ENCODE data around the gene SLC36A1. TPM values are rescaled to one million over a fixed set of nuclear protein-coding genes. Genes with fewer than 3 reads are reported as not detected.

SLC36A1 gene
- total RNA-seq, 8 experiments from 2014 or later = 2.2 to 11.8 (median 6.2) TPM

DNA sequence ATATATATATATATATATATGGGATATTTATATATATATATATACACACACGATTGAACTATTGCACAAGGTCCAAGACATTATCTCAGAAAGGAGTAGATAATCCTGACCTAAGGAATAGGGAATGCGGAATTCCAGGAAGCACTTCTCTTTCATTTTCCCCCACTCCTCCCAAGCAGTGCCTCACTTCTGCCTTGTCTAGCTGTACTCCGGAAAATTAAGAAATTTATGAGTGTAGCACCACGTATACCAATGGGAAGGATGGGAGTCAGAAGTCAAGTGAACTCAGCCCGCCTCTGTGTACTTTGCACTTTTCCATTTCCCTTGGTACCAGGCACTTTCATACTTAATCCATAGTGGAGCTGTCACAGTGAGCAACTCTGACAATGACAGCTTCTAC is 10.9 kb downstream of the SLC36A1 start:
- WGBS, 10 experiments = 40 to 83% (median 64%) methylated on average over 1 to 3 of the region's 5 CpGs; no CpG with 5 or more reads in 4 of the 10 experiments
- Histone ChIP-seq H3K27ac (no peak overlapping the region), H3K4me1 (replicated peaks in 1 of 2) (no peaks in the 10 kb centered on the region), H3K4me3 (no peak overlapping the region)
- ATAC-seq (replicated peaks in 6 of 8) = no peak
- in situ Hi-C loops (cut with MboI; ENCODE audit: low pct_unique_long_range_greater_than_20kb in 2 of 9, low sequenced_read_pairs in 9 of 9, unreplicated experiment in 9 of 9) = no loop called here

DNA sequence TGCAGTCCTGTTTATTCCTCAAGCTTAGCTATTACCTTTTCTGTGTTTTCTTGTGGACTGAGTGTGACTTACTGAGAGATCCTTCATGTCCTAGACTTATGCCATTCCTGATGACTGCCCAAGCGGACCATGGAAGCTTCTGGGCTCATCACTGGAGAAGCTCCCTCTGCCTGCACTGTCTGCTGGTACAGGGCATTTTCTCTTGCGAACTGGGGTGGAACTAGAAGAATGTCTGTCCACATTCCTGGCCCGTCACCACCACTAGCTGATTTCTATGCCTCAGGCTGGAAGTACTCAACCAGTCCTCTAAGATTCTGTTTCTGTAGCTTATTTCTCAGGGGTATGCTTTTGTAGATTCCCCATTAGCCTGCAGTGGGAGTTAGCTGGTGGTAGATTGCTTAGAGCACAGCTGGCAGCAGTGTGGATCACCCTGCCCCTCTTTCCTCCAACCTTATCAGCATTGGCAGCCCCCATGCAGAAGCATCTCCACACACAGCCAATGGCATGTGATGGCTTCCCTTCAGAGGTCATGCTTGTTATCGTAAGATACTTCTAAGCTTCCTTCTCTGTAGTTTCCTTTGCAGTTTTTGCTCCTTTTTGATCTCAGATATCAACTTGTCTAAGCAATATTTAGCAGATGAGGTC is 12.4 kb downstream of the SLC36A1 start:
- peak in 1 of 8 experiments; percentile 77 for ATAC-seq (replicated peaks in 6 of 8)
- WGBS, 10 experiments = 40 to 100% (median 80%) methylated on average over 1 to 4 of the region's 4 CpGs; no CpG with 5 or more reads in 2 of the 10 experiments
- no peaks in the 10 kb centered on the region for H3K4me1 ChIP-seq (replicated peaks in 1 of 2)
- H3K4me3 ChIP-seq = no peak overlapping the region
- in situ Hi-C loops (cut with MboI; ENCODE audit: low pct_unique_long_range_greater_than_20kb in 2 of 9, low sequenced_read_pairs in 9 of 9, unreplicated experiment in 9 of 9) = no loop called here
- H3K27ac ChIP-seq = no peak overlapping the region

DNA sequence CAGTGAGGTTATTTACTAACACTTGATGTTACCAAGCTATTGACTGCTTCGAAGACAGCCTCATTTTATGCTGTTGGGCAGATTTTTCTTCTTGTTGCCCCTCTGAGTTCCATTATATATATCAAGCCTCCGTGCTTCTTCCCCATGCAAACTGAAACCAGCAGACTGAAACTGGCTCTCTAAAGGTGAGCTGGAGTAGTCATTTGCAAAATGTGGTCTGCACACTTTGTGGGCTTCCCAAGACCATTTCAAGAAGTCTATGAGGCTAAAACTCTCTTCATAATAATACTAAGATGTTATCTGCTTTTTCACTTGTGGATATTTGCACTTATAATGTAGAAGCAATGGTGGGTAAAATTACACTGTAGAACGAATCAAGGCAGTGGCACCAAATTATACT is 13.9 kb downstream of the SLC36A1 start:
- Histone ChIP-seq H3K4me1 (replicated peaks in 1 of 2) (no peaks in the 10 kb centered on the region), H3K27ac (no peak overlapping the region), H3K4me3 (no peak overlapping the region)
- WGBS, 10 experiments = 68 to 100% (median 82%) methylated on average over 1 to 3 of the region's 3 CpGs
- ATAC-seq (replicated peaks in 6 of 8) = no peak
- in situ Hi-C loops (cut with MboI; ENCODE audit: low pct_unique_long_range_greater_than_20kb in 2 of 9, low sequenced_read_pairs in 9 of 9, unreplicated experiment in 9 of 9) = no loop called here

DNA sequence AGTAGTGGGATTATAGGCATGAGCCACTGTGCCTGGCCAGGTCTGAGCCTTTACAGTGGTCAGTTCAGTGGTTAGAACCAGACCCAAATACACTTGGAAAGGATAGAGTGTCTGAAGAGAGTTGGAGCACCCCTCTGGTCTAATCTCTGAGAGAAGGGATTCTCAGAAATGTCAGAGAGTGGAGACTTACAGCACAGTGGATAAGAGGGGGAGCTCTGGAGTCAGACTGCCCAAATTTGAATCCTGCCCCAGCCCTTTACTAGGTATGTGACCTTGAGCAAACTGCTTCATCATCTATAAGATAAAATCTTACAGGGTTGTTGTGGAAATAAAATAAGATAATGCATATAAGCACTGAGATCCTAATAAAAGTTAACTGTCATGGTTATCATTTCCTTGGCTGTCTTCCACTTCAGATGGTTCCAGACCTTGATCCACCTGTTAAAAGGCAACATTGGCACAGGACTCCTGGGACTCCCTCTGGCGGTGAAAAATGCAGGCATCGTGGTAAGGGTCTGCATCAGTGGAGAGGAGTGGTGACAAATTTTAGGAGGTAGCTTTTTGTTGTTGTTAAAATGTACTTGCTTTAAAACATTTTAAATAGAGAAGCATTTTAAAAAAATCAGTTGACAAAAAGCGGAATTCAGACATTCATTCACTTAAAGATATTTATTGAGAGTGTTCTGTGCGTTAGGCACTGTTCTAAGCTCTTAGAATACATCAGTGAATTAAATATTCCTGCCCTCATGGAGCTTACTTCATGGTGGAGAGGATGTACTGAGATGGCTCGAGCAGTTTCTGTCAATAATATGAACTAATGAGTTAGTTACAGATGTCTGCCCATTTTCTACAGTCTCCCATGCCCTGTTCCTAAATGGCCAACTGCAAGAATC is 16.0 kb downstream of the SLC36A1 start:
- 40 to 75% (median 60%) methylated on average over 1 to 5 of the region's 5 CpGs; no CpG with 5 or more reads in 1 of the 10 experiments for WGBS, 10 experiments
- no peak for ATAC-seq (replicated peaks in 6 of 8)
- H3K27ac ChIP-seq = no peak overlapping the region
- no peak overlapping the region for H3K4me3 ChIP-seq
- in situ Hi-C loops (cut with MboI; ENCODE audit: low pct_unique_long_range_greater_than_20kb in 2 of 9, low sequenced_read_pairs in 9 of 9, unreplicated experiment in 9 of 9) = no loop called here
- no peaks in the 10 kb centered on the region for H3K4me1 ChIP-seq (replicated peaks in 1 of 2)

- ATAC-seq (replicated peaks in 6 of 8) = no peak
- 56 to 100% (median 80%) methylated on average over 1 to 4 of the region's 4 CpGs; no CpG with 5 or more reads in 2 of the 10 experiments for WGBS, 10 experiments
- Histone ChIP-seq H3K4me1 (replicated peaks in 1 of 2) (no peaks in the 10 kb centered on the region), H3K27ac (no peak overlapping the region), H3K4me3 (no peak overlapping the region)
- in situ Hi-C loops (cut with MboI; ENCODE audit: low pct_unique_long_range_greater_than_20kb in 2 of 9, low sequenced_read_pairs in 9 of 9, unreplicated experiment in 9 of 9) = no loop called here
Observed at GRCh38 chr5:151464101-151464500, 16.7 kb downstream of the SLC36A1 start.

- H3K27ac ChIP-seq = no peak overlapping the region
- no peaks in the 10 kb centered on the region for H3K4me1 ChIP-seq (replicated peaks in 1 of 2)
- in situ Hi-C loops (cut with MboI; ENCODE audit: low pct_unique_long_range_greater_than_20kb in 2 of 9, low sequenced_read_pairs in 9 of 9, unreplicated experiment in 9 of 9) = no loop called here
- no peak overlapping the region for H3K4me3 ChIP-seq
- ATAC-seq (replicated peaks in 6 of 8) = no peak
- 63 to 100% (median 91%) methylated on average over 1 to 4 of the region's 4 CpGs for WGBS, 10 experiments
Observed at GRCh38 chr5:151465476-151465875, 18.1 kb downstream of the SLC36A1 start.

- WGBS, 10 experiments = 87 to 100% (median 96%) methylated on average over 1 to 6 of the region's 8 CpGs; no CpG with 5 or more reads in 3 of the 10 experiments
- in situ Hi-C loops (cut with MboI; ENCODE audit: low pct_unique_long_range_greater_than_20kb in 2 of 9, low sequenced_read_pairs in 9 of 9, unreplicated experiment in 9 of 9) = no loop called here
- H3K4me1 ChIP-seq (replicated peaks in 1 of 2) = no peaks in the 10 kb centered on the region
- ATAC-seq (replicated peaks in 6 of 8) = no peak
- H3K27ac ChIP-seq = no peak overlapping the region
- no peak overlapping the region for H3K4me3 ChIP-seq
Observed at GRCh38 chr5:151467576-151467975, 20.2 kb downstream of the SLC36A1 start.

DNA sequence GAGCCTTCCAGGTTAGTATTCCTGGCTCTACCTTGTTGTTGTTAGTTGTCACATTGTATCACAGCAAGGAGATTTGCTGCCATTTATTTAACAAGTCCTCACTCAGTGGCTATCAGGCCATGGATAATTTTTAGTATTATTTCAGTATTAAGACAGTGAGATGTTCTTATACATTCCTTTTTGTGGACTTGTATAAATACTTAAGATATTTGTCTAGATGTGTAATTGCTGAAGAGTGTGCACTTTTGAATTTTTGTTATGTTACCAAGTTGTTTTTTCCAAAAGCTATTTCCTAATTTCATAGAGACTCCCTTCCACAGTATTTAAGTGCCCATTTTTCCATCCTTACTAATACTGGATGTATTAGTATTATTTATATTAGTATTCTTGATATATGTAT is 22.0 kb downstream of the SLC36A1 start:
- no peak overlapping the region for H3K27ac ChIP-seq
- ATAC-seq (replicated peaks in 6 of 8) = no peak
- H3K4me3 ChIP-seq = no peak overlapping the region
- H3K4me1 ChIP-seq (replicated peaks in 1 of 2) = no peaks in the 10 kb centered on the region
- in situ Hi-C loops (cut with MboI; ENCODE audit: low pct_unique_long_range_greater_than_20kb in 2 of 9, low sequenced_read_pairs in 9 of 9, unreplicated experiment in 9 of 9) = no loop called here

GRCh38 chr5:151469992-151470391 is 22.6 kb downstream of the SLC36A1 start:
- in situ Hi-C loops (cut with MboI; ENCODE audit: low pct_unique_long_range_greater_than_20kb in 2 of 9, low sequenced_read_pairs in 9 of 9, unreplicated experiment in 9 of 9) = no loop called here
- 71 to 100% (median 90%) methylated on average over 1 to 3 of the region's 3 CpGs; no CpG with 5 or more reads in 3 of the 10 experiments for WGBS, 10 experiments
- Histone ChIP-seq H3K27ac (no peak overlapping the region), H3K4me3 (no peak overlapping the region), H3K4me1 (replicated peaks in 1 of 2) (no peaks in the 10 kb centered on the region)
- peak in 1 of 8 experiments; percentile 22 for ATAC-seq (replicated peaks in 6 of 8)

GRCh38 chr5:151470439-151470838 is 23.0 kb downstream of the SLC36A1 start:
- in situ Hi-C loops (cut with MboI; ENCODE audit: low pct_unique_long_range_greater_than_20kb in 2 of 9, low sequenced_read_pairs in 9 of 9, unreplicated experiment in 9 of 9) = no loop called here
- 60 to 100% (median 67%) methylated on average over 1 to 4 of the region's 4 CpGs; no CpG with 5 or more reads in 3 of the 10 experiments for WGBS, 10 experiments
- Histone ChIP-seq H3K4me1 (replicated peaks in 1 of 2) (no peaks in the 10 kb centered on the region), H3K4me3 (no peak overlapping the region), H3K27ac (no peak overlapping the region)
- peak in 1 of 8 experiments; percentile 25 for ATAC-seq (replicated peaks in 6 of 8)

GRCh38 chr5:151471276-151471675 is 23.9 kb downstream of the SLC36A1 start:
- in situ Hi-C loops (cut with MboI; ENCODE audit: low pct_unique_long_range_greater_than_20kb in 2 of 9, low sequenced_read_pairs in 9 of 9, unreplicated experiment in 9 of 9) = no loop called here
- ATAC-seq (replicated peaks in 6 of 8) = no peak
- Histone ChIP-seq H3K4me1 (replicated peaks in 1 of 2) (no peaks in the 10 kb centered on the region), H3K27ac (no peak overlapping the region), H3K4me3 (no peak overlapping the region)
- 60 to 100% (median 86%) methylated on average over 1 of the region's 1 CpG; no CpG with 5 or more reads in 3 of the 10 experiments for WGBS, 10 experiments

DNA sequence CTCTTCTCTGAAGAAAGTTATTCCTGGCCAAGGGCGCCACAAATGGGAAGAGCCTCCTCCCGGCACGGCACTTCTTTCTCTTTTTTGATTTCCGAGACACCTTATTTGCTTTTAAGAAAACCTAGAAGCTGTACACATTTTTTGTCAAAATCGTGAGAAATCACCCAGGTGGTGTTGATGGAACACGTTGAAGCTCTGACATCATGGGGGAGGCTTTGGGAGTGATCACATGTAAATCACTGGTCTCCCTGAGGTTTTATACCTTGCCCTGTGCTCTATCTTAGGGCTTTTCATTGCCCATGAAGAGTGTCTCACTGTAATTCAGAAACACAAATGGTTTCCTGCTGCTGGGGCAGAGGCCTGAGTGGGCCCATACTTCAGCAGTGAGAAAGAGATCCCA is 27.4 kb downstream of the SLC36A1 start:
- no peak for ATAC-seq (replicated peaks in 6 of 8)
- no peak overlapping the region for H3K4me3 ChIP-seq
- no peaks in the 10 kb centered on the region for H3K4me1 ChIP-seq (replicated peaks in 1 of 2)
- in situ Hi-C loops (cut with MboI; ENCODE audit: low pct_unique_long_range_greater_than_20kb in 2 of 9, low sequenced_read_pairs in 9 of 9, unreplicated experiment in 9 of 9) = no loop called here
- no peak overlapping the region for H3K27ac ChIP-seq
- 57 to 100% (median 84%) methylated on average over 1 to 6 of the region's 6 CpGs; no CpG with 5 or more reads in 1 of the 10 experiments for WGBS, 10 experiments

- no peaks in the 10 kb centered on the region for H3K4me1 ChIP-seq (replicated peaks in 1 of 2)
- no peak for ATAC-seq (replicated peaks in 6 of 8)
- in situ Hi-C loops (cut with MboI; ENCODE audit: low pct_unique_long_range_greater_than_20kb in 2 of 9, low sequenced_read_pairs in 9 of 9, unreplicated experiment in 9 of 9) = no loop called here
- no peak overlapping the region for H3K27ac ChIP-seq
- 42 to 100% (median 73%) methylated on average over 1 to 2 of the region's 2 CpGs; no CpG with 5 or more reads in 6 of the 10 experiments for WGBS, 10 experiments
- no peak overlapping the region for H3K4me3 ChIP-seq
Observed at GRCh38 chr5:151475388-151475787, 28.0 kb downstream of the SLC36A1 start.
